Measurements from ENCODE around the gene ZG16.
"Not testable (repeated sequence)": the region's sequence is repeated elsewhere in the genome, so short reads cannot be mapped to it uniquely, and the experiment has no call there.

ZG16 gene

DNA sequence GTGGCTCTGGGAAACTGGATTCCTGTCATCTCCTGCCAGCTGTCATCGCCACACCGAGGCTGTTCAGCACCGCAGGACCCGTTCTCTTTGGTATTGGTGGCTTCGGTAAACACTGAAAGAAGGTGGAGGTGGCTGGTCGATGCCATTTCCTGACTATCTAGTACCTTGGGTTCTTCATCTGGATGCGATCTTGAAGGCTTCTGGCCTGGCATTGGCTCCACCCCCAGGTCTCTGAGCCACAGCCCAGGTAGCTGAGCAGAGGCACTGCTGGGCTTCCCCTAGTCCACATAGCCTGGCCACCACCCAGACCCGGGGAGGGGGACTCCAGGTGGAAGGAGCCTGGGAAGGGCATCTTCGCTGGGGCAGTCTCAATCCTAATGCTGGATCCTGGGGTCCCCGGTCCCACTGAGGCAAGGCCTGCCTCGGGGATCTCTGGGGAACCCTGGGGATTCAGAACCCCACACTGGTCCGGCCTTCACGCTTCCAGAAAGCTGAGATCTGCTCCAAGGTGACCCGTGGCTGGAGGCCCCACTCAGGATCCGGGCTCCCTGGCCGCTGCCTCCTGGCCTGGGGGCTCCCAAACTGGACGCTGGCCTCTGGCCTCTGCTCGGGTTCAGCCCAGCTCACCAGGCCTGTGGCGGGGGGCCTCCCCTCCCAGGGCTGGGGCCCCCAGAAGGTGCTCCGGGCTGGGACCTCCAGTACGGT, 34.1 kb upstream of the ZG16 start:
- no peak overlapping the region for H3K4me3 ChIP-seq (ENCODE audit: low read depth, low read length)
- TF ChIP-seq, protein P1, sequence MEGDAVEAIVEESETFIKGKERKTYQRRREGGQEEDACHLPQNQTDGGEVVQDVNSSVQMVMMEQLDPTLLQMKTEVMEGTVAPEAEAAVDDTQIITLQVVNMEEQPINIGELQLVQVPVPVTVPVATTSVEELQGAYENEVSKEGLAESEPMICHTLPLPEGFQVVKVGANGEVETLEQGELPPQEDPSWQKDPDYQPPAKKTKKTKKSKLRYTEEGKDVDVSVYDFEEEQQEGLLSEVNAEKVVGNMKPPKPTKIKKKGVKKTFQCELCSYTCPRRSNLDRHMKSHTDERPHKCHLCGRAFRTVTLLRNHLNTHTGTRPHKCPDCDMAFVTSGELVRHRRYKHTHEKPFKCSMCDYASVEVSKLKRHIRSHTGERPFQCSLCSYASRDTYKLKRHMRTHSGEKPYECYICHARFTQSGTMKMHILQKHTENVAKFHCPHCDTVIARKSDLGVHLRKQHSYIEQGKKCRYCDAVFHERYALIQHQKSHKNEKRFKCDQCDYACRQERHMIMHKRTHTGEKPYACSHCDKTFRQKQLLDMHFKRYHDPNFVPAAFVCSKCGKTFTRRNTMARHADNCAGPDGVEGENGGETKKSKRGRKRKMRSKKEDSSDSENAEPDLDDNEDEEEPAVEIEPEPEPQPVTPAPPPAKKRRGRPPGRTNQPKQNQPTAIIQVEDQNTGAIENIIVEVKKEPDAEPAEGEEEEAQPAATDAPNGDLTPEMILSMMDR (IDR thresholded peaks at IDR 0.05; ENCODE audit: low read depth, low read length), result no peak
- no peak for DNase-seq (ENCODE audit: low read depth, low spot score)
- in situ Hi-C loops (cut with HindIII; ENCODE audit: low sequenced_read_pairs), result no loop called here

DNA sequence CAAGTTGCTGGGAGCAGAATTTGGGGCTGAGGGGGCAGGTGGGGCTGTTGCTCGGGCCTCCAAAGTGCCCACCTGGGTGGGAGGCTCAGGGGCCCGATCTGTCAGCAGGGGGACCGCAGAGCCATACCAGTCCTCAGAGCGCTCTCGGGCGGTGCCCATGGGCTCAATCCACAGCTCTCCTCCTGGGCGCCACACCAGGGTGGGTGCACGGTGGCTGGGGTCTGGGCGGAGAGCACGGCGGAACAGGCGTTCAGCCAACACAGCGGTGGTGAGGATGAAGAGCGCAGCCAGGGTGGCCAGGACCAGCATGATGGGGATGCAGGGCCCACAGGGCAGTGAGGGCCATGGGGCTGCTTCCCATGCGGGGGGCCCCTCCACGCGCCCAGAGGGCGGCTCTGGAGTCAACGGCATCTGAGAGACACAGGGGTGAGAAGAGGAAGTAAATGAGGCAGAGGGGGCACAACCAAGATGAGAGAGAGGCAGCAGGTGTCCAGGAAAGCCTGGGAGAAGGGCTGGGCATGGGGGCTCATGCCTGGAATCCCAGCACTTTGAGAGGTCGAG, 33.4 kb upstream of the ZG16 start:
- DNase-seq (ENCODE audit: low read depth, low spot score), result no peak
- in situ Hi-C loops (cut with HindIII; ENCODE audit: low sequenced_read_pairs), result no loop called here
- TF ChIP-seq, protein P1 (IDR thresholded peaks at IDR 0.05; ENCODE audit: low read depth, low read length), result no peak

DNA sequence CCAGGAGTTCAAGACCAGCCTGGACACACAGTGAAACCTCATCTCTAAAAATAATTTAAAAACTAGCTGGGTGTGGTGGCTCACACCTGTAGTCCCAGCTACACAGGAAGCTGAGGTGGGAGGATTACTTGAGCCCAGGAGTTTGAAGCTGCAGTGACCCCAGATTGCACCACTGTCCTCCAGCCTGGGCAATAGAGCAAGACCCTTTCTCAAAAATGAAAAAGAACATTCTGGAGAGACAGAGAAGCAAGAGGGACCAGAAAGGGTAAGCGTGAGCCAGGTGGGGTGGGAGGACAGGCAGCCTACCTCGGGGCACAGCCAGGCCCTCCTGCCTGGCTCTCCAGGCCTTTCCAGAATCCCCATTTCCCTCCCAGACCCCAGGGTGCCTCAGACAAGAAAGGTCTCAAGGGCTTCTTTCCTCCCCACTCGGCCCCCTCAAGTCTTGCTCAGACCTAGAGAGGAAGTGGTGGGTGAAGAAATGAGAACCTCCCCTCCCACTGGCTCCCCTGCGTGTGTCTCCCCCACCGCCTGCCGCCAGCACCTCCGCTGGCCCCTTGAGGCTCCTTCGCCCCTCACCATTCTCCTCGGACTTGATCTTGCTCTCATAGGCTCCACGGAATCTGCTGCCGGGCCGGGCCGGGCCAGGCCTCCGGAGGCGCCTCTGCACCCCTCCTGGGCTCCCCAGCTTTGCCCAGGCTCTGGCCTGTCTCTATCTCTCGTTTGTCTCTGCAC, 32.8 kb upstream of the ZG16 start:
- no peak for DNase-seq (ENCODE audit: low read depth, low spot score)
- TF ChIP-seq, protein P1 (IDR thresholded peaks at IDR 0.05; ENCODE audit: low read depth, low read length), result no peak
- H3K4me3 ChIP-seq (ENCODE audit: low read depth, low read length), result no peak overlapping the region
- in situ Hi-C loops (cut with HindIII; ENCODE audit: low sequenced_read_pairs), result no loop called here

More for the DNA sequence above, 33.4 kb upstream of the ZG16 start:
- H3K4me3 ChIP-seq (ENCODE audit: low read depth, low read length), result no peak overlapping the region

DNA sequence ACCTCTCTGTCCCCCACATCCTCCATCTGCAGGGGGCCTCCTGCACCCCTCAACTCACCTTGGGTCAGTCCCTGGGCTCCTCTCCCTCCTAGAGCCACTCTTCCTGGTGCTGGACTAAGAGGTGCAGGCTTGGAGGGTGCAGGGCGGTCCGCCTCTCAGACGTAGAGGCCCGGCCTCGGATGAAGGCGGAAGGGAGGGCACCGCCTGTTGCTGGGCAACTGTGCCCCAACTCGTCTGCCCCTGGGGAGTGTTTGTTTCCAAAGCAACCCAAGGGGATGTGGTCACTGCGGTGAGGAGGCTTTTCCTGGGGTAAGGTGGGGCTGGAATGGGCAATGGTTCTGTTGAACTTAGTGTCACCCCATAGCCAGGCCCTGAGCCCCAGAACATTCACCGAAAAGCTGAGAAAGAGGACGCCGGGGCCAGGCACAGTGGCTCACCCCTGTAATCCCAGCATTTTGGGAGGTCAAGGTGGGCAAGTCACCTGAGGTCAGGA, 32.2 kb upstream of the ZG16 start, which contains the start of gene C16orf54:
TSS of gene C16orf54 (minus strand) at position 138 of the 493 bp plus-strand sequence. CDS start 1,039 bp downstream, outside the sequence.
- H3K4me3 ChIP-seq (ENCODE audit: low read depth, low read length), result no peak within 1 kb of the TSS
- no peak for DNase-seq (ENCODE audit: low read depth, low spot score)
- TF ChIP-seq, protein P1 (IDR thresholded peaks at IDR 0.05; ENCODE audit: low read depth, low read length), result no peak
- in situ Hi-C loops (cut with HindIII; ENCODE audit: low sequenced_read_pairs), result no loop called here

DNA sequence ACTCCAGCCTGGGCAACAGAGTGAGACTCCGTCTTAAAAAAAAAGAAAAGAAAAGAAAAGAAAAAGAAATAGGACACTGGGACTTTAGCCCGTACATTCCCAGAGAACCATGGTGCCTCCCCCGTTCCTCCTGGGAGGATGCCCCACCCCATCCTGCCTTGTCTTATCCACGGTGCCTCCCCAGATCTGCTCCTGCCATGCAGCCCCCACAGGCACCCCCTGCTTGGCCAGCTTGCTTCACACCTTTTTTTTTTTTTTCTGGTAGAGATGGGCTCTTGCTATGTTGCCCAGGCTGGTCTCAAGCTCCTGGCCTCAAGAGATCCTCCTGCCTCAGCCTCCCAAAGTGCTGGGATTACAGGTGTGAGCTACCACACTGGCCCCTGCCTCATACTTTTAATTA, 31.5 kb upstream of the ZG16 start:
- in situ Hi-C loops (cut with HindIII; ENCODE audit: low sequenced_read_pairs); DNase-seq (ENCODE audit: low read depth, low spot score); H3K4me3 ChIP-seq (ENCODE audit: low read depth, low read length): not testable (repeated sequence)

DNA sequence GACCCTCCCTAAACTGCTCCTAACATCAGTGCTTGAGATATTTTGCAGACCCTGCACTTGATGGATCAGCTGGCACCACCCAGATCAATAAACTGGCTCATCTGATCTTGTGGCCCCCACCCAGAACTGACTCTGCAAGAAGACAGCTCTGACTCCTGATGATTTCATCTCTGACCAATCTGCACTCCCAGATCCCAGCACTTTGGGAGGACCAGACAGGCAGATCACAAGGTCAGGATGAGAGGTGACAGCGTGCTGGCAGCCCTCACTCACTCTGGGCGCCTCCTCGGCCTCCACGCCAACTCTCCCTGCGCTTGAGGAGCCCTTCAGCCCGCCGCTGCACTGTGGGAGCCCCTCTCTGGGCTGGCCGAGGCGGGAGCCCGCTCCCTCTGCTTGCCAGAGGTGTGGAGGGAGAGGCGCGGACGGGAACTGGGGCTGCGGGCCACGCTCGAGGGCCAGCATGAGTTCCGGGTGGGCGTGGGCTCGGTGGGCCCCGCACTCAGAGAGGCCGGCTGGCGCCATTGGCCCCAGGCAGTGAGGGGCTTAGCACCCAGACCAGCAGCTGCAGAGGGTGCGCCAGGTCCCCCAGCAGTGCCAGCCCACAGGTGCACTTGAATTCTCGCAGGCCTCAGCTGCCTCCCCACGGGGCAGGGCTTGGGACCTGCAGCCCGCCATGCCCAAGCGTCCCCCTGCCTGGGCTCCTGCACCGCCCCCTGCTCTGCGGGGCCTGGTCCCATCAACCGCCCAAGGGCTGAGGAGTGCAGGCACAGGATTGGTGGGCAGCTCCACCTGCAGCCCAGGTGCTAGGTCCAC, 29.9 kb upstream of the ZG16 start:
- in situ Hi-C loops (cut with HindIII; ENCODE audit: low sequenced_read_pairs), result no loop called here

DNA sequence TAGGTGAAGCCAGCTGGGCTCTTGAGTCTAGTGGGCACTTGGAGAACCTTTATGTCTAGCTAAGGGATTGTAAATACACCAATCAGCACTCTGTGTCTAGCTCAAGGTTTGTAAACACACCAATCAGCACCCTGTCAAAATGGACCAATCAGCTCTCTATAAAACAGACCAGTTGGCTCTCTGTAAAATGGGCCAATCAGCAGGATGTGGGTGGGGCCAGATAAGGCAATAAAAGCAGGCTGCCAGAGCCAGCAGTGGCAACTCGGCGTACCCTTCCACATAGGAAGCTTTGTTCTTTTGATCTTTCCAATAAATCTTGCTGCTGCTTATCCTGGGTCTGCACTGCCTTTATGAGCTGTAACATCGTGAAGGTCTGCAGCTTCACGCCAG, 29.3 kb upstream of the ZG16 start:
- DNase-seq (ENCODE audit: low read depth, low spot score); in situ Hi-C loops (cut with HindIII; ENCODE audit: low sequenced_read_pairs): not testable (repeated sequence)

More for the DNA sequence above, 29.9 kb upstream of the ZG16 start:
- H3K4me3 ChIP-seq (ENCODE audit: low read depth, low read length), result no peak overlapping the region
- TF ChIP-seq, protein P1 (IDR thresholded peaks at IDR 0.05; ENCODE audit: low read depth, low read length), result no peak
- DNase-seq (ENCODE audit: low read depth, low spot score), result no peak

More for the DNA sequence above, 29.3 kb upstream of the ZG16 start:
- not testable (repeated sequence) for H3K4me3 ChIP-seq (ENCODE audit: low read depth, low read length)
